Posterior cingulate gyrus (tissue), 11 donors: Measurements from ENCODE around the gene STMN1.

Experiments
- DNase-seq, 10 donors: peaks; one replicate each; pipeline versions ENCODE4 v3.0.0 to v3.0.0-alpha.2; 2020 to 2021; ENCODE audit warnings: mixed read lengths in 3 of 10
- intact Hi-C: fragments of 100-400 bp; cut with DNase I; formaldehyde crosslinking; loops from one replicate; pipeline ENCODE4 v1.15.1; 2023

Gene STMN1

GRCh38 chr1:25922056-25922970, 16.1 kb upstream of the STMN1 start:
- intact Hi-C loops: no loop called here
- peak; percentile 40 to 96 (median 70) for DNase-seq

GRCh38 chr1:25918615-25919014, 12.4 kb upstream of the STMN1 start:
- DNase-seq: peak in 1 of 10 donors; percentile 42
- intact Hi-C loops: no loop called here

GRCh38 chr1:25917996-25918395, 11.8 kb upstream of the STMN1 start:
- intact Hi-C loops: no loop called here
- peak in 1 of 10 donors; percentile 20 for DNase-seq

DNA sequence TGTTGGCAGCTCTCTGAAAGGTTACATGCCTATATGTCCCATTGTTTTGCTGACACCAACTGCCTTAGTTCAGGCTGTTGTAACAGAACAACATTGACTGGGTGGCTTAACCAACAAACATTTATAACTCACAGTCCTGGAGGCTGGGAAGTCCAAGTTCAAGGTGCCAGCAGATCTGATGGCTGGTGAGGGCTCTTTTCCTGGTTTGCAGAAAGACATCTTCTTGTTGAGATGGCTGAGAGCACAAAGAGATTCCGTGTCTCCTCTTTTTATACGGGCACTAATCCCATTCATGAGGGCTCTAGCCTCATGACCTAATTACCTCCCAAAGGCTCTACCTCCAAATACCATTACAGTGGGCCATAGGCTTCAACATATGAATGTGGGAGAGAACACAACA, 10.2 kb upstream of the STMN1 start:
- intact Hi-C loops: no loop called here
- DNase-seq: no peak

DNA sequence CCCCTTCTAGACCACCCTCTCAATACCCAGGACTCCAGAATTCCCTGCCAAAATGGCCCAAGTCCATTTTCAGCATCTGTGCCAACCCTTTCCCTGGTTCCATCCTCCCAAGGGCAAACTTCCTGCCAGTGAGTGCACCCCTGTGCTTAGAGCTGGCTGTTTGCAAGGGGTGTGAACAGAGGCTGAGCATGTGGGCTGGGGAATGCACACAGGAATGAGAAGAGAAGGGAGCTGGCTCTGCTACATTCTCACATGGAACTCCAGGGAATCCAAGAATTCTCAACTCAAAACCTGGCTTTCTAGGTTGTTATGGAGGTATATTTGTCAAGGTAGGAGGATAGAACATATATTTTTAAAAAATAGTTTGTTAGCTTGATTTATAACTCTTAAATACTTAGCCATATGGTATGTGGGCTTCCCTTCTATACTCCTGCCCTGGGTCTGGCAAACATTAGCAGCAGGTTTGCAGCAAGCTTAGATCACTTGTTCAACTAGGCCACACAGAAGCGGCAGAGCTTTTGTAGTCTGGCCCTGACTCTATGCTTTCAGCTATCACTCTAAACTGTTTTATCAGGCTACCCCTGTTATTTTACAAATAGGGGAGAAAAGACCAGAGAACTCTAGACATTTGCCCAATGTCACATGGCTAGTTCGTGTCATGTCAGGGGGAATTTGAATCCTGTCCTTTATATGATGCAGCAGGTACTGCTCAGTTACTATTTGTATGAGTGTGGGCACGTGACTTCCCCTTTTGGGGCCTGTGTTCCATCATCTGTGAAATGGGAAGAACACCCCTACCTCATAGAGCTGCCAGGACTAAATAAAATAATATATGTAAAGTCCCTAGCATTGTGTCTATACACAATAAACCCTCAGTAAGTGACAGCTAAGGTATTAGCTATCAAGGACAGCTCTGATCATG, 8.1 kb upstream of the STMN1 start:
- intact Hi-C loops: no loop called here
- peak in 4 of 10 donors; percentile 63 to 92 (median 84) for DNase-seq

- no peak for DNase-seq
Measured at GRCh38 chr1:25913206-25913605, 7.0 kb upstream of the STMN1 start.

GRCh38 chr1:25912076-25912831, 6.0 kb upstream of the STMN1 start:
- DNase-seq: peak in 1 of 10 donors; percentile 3

More at GRCh38 chr1:25913206-25913605, 7.0 kb upstream of the STMN1 start:
- intact Hi-C loops: no loop called here

GRCh38 chr1:25911162-25911561, 4.9 kb upstream of the STMN1 start:
- intact Hi-C loops: no loop called here
- DNase-seq: no peak

More at GRCh38 chr1:25912076-25912831, 6.0 kb upstream of the STMN1 start:
- intact Hi-C loops: no loop called here

GRCh38 chr1:25909040-25909439, 2.8 kb upstream of the STMN1 start:
- intact Hi-C loops: no loop called here
- DNase-seq: peak in 7 of 10 donors; percentile 48 to 93 (median 70)

DNA sequence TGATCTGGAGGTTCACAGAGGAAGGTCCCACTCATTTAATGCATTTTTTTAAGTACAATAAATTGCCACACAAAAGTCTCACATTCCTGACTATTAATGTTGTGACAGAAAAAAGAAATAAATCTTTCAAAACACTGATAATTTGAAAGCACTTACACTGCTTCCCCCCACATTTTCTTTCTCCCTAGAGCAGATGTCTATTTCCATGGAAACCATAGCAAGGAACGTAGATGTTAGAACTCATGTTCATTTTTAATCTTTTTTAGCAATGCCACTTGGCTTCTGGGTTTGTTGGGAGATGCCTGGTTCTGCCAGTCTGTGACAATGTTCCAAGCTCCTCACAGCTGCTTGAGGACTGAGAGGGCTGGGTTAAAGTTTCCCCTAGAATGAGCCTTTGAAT, 1.9 kb upstream of the STMN1 start:
- intact Hi-C loops: no loop called here
- DNase-seq: peak in 2 of 10 donors; percentile 1 to 35

GRCh38 chr1:25907601-25908000, 1.4 kb upstream of the STMN1 start:
- DNase-seq: peak in 1 of 10 donors; percentile 1
- intact Hi-C loops: no loop called here

GRCh38 chr1:25906644-25907300, 553 bp upstream of the STMN1 start:
- DNase-seq: peak in 4 of 10 donors; percentile 34 to 85 (median 58)

DNA sequence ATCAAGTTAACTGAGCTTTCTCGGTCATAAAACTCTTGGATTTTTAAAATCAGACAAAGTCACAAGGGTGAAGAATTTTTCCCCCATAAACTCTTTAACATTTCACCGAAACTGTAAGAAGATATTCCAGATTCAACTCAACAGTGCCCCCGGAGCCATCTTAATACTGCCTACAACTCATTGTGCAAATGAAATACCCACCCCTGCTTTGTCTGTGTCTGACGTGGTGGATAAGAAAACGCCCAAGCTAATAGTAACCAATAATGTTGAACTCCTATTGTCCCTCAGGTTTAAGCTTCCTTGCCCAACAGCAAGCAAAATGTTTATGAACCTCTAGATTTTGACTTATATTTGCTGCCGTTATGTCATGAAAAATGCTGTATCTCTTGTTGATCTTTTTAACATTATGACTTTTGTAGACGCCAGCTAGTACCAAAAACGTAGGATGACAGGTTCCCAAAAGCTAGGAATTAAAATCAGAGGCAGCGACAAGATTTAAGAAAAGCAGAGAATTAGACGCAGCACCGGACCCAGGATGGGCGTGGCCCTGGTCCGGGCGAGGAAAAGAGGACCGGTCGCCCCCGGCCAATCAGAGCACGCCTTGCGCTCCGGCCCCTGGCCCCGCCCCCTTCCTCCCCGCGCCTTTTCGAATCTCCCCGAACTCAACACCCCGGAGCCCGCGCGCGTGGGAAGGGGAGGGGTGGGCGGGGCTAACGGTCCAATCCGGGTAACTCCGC, 1.1 kb downstream of the STMN1 start:
- DNase-seq: peak; percentile 93 to 99 (median 97)
- intact Hi-C loops: loop anchor here (2.0 kb wide), 1 partner anchor 94 kb away; the partner anchor contains the start of gene PAFAH2

More at GRCh38 chr1:25906644-25907300, 553 bp upstream of the STMN1 start:
- intact Hi-C loops: no loop called here

DNA sequence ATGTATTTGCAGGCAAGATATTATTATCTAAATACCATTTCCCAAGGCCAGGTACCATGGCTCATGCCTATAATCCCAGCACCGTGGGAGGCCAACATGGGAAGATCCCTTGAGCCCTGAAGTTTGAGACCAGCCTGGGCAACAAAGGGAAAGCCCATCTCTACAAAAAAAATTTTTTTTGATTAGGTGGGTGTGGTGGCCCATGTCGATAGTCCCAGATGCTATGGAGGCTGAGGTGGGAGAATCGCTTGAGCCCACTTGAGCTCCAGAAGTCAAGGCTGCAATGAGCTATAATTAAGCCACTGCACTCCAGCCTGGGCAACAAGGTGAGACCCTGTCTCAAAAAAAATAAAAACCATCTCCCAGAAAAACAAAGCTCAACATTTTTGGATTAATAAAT, 2.2 kb downstream of the STMN1 start:
- peak in 3 of 10 donors; percentile 13 to 67 (median 26) for DNase-seq
- intact Hi-C loops: loop anchor here (2.0 kb wide), 1 partner anchor 95 kb away; the partner anchor contains the start of gene PAFAH2

DNA sequence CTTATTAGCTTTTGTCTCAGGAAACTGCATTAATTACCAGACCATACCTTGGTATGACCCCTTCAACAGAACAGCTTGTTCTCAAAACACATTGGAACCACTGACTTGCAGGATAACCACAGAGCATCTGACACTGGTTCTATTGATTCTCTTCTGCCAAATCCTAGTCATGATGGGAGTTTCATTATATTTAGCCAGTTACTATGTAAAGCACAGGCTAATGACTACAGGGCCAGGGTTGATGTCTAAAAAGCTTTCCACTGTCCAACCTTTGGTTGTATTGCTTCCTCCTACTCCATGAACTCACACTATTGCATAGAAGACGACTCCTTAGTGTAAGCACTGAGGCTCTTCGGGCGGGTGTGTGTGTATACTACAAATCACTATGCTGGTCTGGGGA, 3.8 kb downstream of the STMN1 start:
- peak in 2 of 10 donors; percentile 2 to 71 for DNase-seq
- intact Hi-C loops: no loop called here

DNA sequence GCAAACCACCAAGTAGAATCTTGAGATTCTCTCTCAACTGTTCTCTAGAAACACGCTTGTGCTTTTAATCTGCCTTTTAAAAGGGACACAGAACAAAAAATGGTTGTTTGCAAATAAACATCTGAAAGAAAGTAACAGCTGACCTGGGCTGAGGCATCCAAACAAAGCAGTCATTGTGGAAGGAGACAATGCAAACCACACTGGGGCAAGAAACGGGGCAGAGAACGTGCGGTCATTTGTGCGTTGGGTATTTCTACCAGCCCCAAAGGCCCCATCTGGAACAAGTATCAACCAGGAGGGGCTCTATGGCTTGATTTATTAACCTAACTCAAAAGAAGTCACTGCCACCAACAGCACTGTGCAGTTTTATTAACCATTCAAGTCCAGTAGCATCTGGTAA, 6.0 kb downstream of the STMN1 start:
- intact Hi-C loops: no loop called here
- peak in 7 of 10 donors; percentile 47 to 91 (median 68) for DNase-seq

DNA sequence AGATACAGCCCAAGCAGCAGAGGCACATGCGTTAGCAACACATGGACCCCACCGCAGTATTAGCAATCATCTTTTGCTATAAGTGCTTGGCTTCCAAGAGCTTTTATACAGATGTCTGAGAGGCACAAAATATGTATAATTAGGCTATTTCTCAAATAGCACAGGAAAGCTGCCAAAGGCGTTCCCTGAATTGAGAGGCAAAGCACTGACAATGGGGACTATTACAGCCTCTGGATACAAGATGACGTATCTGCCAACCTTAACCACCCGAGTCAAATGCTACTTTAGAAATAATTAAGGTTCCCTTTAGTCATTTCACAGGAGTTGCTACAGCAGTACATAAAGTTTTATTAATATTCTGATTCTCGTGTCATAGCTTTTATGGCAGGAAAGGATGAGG, 6.4 kb downstream of the STMN1 start:
- intact Hi-C loops: no loop called here
- peak in 1 of 10 donors; percentile 6 for DNase-seq

GRCh38 chr1:25898223-25899015, 7.8 kb downstream of the STMN1 start:
- intact Hi-C loops: no loop called here
- DNase-seq: peak in 1 of 10 donors; percentile 54
